Measurements from ENCODE around the gene RYK.

GRCh38 chr3:134242649-134243617, 7.7 kb downstream of the RYK start:
- TF ChIP-seq ESRRA (IDR thresholded peaks at IDR 0.05; ENCODE audit: borderline replicate concordance, low read length) = no peak
- TF ChIP-seq CHD2 (IDR thresholded peaks at IDR 0.05; ENCODE audit: low read length, partially characterized antibody) = no peak
- no peak for TF ChIP-seq POLR2A (IDR thresholded peaks at IDR 0.05; ENCODE audit: low read length)

All from A549 (cell line).